Fibroblast of gingiva (primary cell): Measurements from ENCODE around the gene MCM7.

Experiments
- DNase-seq: peaks from one replicate; pipeline ENCODE4 v3.0.0-alpha.2; 2011; ENCODE audit warnings: low read depth

The MCM7 gene

DNA sequence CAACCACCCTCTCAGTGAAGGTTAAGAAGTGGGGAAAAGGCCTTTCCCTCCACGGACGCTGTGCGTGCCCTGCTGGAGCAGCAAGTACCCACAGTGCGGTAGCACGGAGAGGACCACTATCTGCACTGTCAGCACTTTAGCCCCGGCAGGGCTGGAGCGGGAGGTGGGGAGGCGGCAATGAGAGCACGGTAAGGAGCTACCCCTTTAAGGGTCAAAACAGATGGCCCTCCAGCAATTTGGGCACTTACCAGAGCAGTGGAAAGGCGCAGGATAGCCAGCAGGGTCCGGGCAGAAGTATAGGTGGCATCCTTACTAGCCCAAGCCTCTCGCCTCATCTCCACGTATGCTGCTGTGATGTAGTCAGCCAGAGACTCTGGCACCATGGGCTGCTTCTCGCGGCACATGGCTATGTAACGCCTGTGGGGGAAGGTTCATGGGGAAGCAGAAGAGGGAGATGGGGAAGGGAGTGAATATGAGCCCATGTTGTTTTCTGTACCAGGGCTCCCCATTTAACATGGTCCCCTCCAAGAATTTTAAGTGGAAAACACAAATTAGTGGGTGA is 7.2 kb downstream of the MCM7 start:
- DNase-seq, result no peak

DNA sequence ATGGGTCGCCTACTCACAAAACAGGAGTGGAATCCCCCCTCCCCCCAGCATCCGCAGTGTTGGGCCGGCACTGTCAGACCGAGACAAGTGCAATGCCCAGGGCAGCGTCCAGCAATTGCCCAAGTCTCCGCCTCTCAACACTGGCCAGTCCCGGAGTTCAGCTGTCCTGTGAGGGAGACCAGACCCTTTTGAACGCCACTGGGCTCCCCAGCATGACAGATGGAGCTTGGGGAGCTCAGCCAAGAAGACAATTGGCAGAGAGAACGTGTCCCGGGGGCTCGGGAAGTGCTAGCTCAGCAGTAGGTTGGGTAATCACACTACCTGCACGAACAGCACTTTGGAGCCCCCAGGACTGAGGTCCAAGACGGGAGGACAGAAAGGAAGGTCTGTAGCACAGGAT is 7.7 kb downstream of the MCM7 start:
- DNase-seq, result no peak

GRCh38 chr7:100093054-100093453 is 8.1 kb downstream of the MCM7 start:
- no peak for DNase-seq

DNA sequence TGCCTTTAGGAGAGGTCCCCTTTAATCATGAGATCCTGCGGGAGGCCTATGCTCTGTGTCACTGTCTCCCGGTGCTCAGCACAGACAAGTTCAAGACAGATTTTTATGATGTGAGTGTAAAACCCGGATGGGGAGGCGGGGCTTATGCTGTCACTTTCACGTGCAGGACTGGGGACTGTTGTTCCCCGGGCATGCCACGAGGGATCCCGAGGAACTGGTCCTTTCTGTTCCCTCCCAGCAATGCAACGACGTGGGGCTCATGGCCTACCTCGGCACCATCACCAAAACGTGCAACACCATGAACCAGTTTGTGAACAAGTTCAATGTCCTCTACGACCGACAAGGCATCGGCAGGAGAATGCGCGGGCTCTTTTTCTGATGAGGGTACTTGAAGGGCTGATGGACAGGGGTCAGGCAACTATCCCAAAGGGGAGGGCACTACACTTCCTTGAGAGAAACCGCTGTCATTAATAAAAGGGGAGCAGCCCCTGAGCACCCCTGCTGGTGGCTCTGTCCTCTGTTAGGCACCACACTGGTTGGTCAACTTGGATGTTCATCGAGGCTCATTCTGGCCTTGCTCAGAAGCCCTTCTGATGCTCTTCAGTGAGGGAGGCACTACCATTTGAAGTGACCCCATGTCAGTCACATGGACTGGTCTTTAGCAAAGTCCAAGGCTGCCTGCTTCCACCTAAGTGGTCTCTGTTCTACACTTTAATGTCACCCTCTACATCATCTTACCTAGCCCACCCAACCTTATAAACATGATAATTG is 9.6 kb downstream of the MCM7 start:
- DNase-seq, result no peak

DNA sequence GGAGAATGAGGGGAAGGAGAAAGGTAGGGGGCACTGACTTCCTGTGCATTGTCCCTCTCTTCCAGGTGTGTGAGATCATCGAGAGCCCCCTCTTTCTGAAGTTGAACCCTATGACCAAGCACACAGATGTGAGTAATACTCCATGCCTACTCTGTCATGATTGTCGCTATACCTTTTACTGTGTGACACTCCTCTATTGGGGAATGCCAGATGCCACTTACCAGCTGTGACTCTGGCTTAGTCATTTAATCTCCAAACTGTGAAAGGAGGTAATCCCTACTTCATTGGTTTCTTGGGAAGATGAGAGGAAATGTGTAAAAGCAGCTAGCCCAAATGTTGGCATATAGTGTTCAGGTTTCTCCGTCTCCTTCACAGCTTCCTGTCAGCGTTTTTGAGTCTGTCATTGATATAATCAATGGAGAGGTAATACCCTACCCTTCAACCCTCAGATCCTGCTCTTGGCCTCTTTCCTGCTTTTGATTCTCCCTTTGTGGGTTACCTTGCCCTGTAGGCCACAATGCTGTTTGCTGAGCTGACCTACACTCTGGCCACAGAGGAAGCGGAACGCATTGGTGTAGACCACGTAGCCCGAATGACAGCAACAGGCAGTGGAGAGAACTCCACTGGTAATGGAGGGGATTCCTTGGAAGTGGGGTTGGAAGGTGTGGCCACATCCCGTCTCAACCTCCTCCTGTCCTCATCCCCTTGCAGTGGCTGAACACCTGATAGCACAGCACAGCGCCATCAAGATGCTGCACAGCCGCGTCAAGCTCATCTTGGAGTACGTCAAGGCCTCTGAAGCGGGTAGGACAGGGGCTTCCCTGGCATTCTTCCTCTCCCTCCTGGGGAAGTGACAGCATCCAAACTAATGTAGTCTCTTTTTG is 10.4 kb downstream of the MCM7 start:
- DNase-seq, result no peak

DNA sequence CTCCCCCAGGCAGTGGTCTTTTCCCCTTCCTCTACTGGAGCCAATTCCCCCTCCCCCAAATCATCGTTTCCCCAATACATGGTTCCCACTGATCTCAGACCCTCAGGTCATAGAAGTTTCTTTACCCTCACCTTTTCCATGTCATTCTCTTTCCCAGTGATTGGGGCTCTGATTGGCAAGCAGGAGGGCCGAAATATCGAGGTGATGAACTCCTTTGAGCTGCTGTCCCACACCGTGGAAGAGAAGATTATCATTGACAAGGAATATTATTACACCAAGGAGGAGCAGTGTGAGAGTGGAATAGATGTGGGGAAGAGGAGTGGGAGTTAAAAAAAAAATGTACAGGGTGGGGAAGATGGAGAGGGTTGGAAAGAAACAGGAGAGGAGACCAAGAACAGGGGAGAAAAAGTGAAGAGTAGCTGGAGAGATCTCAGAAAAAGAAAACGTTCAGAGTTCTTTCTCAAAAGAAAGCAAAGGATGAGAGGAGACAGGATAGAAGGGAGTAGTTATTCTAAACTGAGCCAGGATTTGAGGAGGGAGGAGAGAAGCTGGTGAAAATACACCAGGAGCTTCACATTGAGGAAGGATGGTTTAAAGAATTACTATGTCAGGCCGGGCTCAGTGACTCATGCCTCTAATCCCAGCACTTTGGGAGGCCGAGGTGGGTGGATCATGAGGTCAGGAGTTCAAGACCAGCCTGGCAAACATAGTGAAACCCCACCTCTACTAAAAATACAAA is 11.6 kb downstream of the MCM7 start:
- no peak for DNase-seq

DNA sequence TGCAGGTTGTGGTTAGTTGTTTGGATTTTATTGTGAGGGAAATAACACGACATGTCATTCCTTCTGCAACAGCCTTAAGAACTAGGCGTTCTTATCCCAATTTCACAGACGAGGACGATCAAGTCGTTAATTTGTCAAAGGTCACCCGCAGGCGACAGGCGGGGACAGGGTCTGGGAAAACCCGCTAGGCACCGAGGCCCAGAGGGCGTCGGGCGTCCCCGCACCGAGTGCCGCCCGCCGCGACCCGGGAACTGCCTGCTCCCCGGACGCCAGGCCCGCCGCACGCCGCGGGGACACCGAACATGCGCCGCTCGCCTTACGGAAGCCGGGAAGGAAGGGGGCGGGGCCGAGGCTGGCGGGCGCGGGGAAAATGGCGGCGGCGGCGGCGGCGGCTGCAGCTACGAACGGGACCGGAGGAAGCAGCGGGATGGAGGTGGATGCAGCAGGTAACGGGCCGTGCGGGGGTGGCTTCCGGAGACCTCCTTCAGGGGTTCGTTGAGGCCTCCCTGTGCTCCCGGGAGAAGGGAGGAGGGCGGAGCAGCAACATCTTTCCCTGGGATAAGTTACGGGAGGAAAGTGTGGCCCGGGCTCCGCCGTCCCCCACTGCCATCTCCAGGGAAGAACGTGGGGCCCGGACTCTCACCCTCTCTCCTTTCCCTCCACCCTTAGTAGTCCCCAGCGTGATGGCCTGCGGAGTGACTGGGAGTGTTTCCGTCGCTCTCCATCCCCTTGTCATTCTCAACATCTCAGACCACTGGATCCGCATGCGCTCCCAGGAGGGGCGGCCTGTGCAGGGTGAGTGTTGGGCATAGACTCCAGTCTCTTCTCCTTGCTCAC is 12.4 kb downstream of the MCM7 start, which contains the start of gene COPS6:
Gene COPS6, plus strand, starts transcription at position 349 of the 837 bp plus-strand sequence. Its CDS starts 22 bp downstream, at position 371.
- DNase-seq, result peak; percentile 79

GRCh38 chr7:100088095-100088620 is 13.0 kb downstream of the MCM7 start:
- no peak for DNase-seq

DNA sequence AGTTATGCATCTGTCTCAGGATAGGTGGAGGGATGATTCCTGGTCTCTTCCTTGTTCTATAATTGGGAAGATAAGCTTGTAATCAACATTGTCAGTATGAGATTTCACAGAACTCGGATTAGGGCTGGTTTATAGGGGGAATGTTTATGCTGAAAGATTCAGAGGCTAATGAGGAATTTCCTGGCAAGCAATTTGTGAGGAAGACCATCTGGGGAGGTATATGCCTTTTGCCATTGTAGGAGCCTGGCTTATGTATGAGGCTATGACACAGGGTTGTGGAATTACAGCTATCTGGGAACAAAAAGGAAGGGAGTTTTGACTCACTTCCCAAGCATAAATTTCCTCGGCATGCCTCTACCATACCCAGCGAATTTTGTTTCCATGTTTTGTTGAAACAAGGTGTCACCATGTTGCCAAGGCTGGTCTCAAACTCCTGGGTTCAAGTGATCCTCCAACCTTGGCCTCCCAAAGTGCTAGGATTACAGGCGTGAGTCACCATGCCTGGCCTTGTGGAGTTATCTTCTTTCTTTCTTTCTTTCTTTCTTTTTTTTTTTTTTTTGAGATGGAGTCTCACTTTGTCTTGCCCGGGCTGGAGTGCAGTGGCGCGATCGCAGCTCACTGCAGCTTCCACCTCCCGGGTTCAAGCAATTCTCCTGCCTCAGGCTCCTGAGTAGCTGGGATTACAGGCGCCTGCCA is 14.0 kb downstream of the MCM7 start:
- DNase-seq, result peak; percentile 91

DNA sequence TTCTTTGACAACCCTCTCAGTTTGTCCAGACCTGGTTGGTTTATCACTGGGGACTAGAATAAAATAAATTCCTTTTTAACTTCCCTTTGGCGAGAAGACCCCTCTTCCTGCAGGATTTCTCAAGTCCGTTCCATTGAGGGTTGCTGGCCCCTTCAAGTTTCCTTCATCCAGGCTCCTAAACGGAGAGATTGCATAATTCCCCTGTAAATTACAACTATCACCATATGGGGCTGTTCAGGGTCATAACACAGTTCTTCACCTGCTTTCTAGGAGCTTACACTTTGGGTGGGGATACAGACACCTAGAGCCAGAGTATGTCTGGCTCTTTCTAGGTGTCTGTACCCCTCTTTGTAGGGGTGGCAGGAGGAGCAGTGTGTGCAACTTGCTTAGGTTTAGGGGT is 15.7 kb downstream of the MCM7 start:
- no peak for DNase-seq

- no peak for DNase-seq
Measured at GRCh38 chr7:100082978-100083377, 18.2 kb downstream of the MCM7 start.

DNA sequence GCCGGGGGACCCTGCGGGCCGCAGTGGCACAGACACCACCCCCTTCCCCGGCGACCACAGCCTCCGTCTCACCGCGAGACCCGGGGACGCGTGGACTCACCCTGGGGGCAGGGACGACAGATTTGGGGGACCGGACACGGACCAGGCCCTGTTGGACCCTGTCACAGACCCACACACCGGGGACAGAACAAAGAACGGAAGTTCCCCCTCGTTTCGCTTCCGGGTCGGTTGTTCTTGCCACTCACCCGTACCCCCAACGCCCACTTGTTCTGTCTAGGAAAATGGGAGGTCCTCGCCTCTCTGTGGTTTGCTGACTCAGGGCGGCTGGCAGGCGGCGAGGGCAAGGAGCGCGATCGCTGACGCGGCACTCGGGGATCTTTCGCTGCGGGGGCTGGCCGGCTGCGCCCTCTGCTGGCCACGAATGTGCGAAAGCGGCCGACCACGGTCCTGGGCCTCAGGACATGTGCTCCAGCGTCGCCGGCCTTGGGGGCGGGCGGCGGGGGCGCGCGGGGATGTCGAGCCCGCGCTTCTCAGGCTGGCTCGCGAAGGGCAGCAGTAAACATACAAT is 19.6 kb downstream of the MCM7 start, which contains the start of gene ZNF3:
Gene ZNF3, minus strand, starts transcription at position 189 of the 568 bp plus-strand sequence. CDS start 4,366 bp downstream, outside the sequence.
- peak; percentile 99 for DNase-seq

GRCh38 chr7:100080907-100081534 is 20.2 kb downstream of the MCM7 start:
- DNase-seq, result no peak

- DNase-seq, result no peak
Measured at GRCh38 chr7:100079024-100079560, 22.1 kb downstream of the MCM7 start.

- DNase-seq, result no peak
Measured at GRCh38 chr7:100077205-100077604, 24.0 kb downstream of the MCM7 start.

GRCh38 chr7:100075418-100075817 is 25.8 kb downstream of the MCM7 start:
- DNase-seq, result no peak

DNA sequence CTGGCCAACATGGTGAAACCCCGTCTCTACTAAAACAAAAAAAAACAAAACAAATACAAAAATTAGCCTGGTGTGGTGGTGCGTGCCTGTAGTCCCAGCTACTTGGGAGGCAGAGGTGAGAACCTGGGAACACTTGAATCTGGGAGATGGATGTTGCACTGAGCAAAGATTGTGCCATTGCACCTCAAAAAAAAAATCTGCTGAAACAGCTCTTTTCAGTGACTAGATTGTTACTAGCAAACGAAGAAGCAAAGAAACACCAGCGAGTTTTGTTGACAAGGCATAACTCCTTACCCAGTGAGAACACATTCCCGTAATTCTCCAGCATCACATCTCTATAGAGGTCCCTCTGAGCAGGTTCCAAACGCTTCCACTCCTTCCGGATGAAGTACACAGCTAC is 26.4 kb downstream of the MCM7 start:
- no peak for DNase-seq

DNA sequence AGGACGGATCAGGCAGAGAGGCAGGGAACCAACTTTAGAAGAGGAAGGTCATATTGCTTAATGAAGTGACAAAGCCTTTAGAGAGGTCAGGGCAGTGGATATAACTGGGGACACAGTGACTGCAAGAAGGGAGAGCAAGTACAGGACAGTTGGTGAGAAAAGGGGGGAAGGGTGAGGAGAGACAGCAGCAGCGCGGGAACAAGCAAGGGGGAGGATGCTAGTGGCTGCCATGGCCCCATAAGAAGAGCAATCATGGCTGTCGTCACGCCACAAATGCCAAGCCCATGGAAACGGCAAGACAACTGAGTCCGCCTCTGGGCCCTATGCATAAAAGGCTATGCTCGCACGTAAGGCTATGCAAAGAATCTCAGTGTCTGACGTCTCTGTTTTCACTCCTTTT is 28.7 kb downstream of the MCM7 start:
- DNase-seq, result no peak
